Esophagus muscularis mucosa (tissue), 3 donors: ENCODE measurements around the gene RTN4.

Experiments used
- CTCF ChIP-seq, 3 experiments: fragments of 200-600 bp in 2 of 3; fragments of 450-650 bp in 1 of 3; sonication (generic) in 2 of 3; IDR thresholded peaks; one replicate each; pipeline ENCODE4 v1.5.1; 2017 to 2019; ENCODE audit warnings: antibody characterized with exemption in 3 of 3, mild to moderate bottlenecking in 2 of 3, moderate library complexity in 1 of 3
- POLR2AphosphoS5 ChIP-seq, 2 donors: sonication (generic); formaldehyde crosslinking; IDR thresholded peaks; one replicate each; pipeline ENCODE4 v1.6.1; 2017; ENCODE audit warnings: antibody characterized with exemption in 2 of 2

GRCh38 chr2:55017428-55017827 is 32.8 kb downstream of the RTN4 start:
- no peak for TF ChIP-seq POLR2AphosphoS5 (IDR thresholded peaks at IDR 0.05)
- TF ChIP-seq CTCF (IDR thresholded peaks at IDR 0.05) = no peak
